Activated CD8-positive, alpha-beta memory T cell treated with anti-CD3 and anti-CD28 coated beads, Interleukin-2, amount 10 ng/mL, durations not matched to agents 7 days and 5 days (primary cell): Measurements from ENCODE around the gene EIF4EBP2. TPM values are rescaled to one million over a fixed set of nuclear protein-coding genes. Genes with fewer than 3 reads are reported as not detected.

ENCODE experiments used
- ATAC-seq: fragments of 150-1000 bp; cut with Tn5 transposase; one replicate; pipeline ENCODE4 v1.10.0; 2021; ENCODE audit warnings: moderate library complexity
- CTCF ChIA-PET: fragments of 350-600 bp; sonication (Branson Sonifier 250); formaldehyde crosslinking; loops from one replicate; lab custom pipeline; 2021; ENCODE audit warnings: antibody characterized with exemption; lab: Charles Lee
- DNase-seq: peaks from one replicate; pipeline ENCODE4 v3.0.0-alpha.2; 2020
- H3K27ac Mint-ChIP-seq: one replicate; pipeline ENCODE4 v1.8.0; 2021; ENCODE audit warnings: mild to moderate bottlenecking, mixed read lengths
- H3K27me3 Mint-ChIP-seq: one replicate; pipeline ENCODE4 v1.8.0; 2021; ENCODE audit warnings: mixed read lengths
- H3K36me3 Mint-ChIP-seq: one replicate; pipeline ENCODE4 v1.8.0; 2021; ENCODE audit warnings: mild to moderate bottlenecking, mixed read lengths
- H3K4me1 Mint-ChIP-seq: one replicate; pipeline ENCODE4 v1.8.0; 2021; ENCODE audit warnings: mixed read lengths
- H3K4me3 Mint-ChIP-seq: one replicate; pipeline ENCODE4 v1.8.0; 2021; ENCODE audit warnings: mild to moderate bottlenecking, moderate library complexity, mixed read lengths
- H3K9me3 Mint-ChIP-seq: one replicate; pipeline ENCODE4 v1.8.0; 2022; ENCODE audit warnings: low read depth, mixed read lengths
- total RNA-seq, 2 experiments: library from RNA; stranded (reverse); gene quantifications; one replicate each; pipeline ENCODE4 v1.2.3, GENCODE V29; 2021

EIF4EBP2 gene
- 10 to 100 TPM; 37.8 to 51.7 TPM for total RNA-seq

- Mint-ChIP-seq H3K9me3 (no peaks in the 10 kb centered on the region), H3K4me3 (peak within 1 kb of the TSS; percentile 95), H3K4me1 (peaks cover 34% of the 10 kb centered on the region), H3K27me3 (no peaks in the 10 kb centered on the region), H3K27ac (peak within 1 kb of the TSS; percentile 90), H3K36me3 (peaks cover 16% of the 10 kb centered on the region)
- ATAC-seq (peak; percentile 93), DNase-seq (peak; percentile 98)
- CTCF ChIA-PET: interaction anchor here (0.8 to 4.5 kb wide), 11 partner anchors 8 to 411 kb away, joined by 3 to 28 read pairs (median 5); partner anchors contain the start of genes LRRC20, SGPL1 and TYSND1
These were observed at the start of gene EIF4EBP2 for GRCh38 chr10:70404036-70404786. Gene EIF4EBP2 (plus strand): TSS chr10:70404145. CDS start chr10:70404402, 257 bp downstream.

- no peak overlapping the region for H3K4me3 Mint-ChIP-seq
- no peaks in the 10 kb centered on the region for H3K9me3 Mint-ChIP-seq
- peak overlapping the region; percentile 97 for H3K27ac Mint-ChIP-seq
- no peaks in the 10 kb centered on the region for H3K27me3 Mint-ChIP-seq
- DNase-seq (no peak), ATAC-seq (no peak)
- H3K4me1 Mint-ChIP-seq: peaks cover 53% of the 10 kb centered on the region
- peaks cover 3% of the 10 kb centered on the region for H3K36me3 Mint-ChIP-seq
- CTCF ChIA-PET: interaction anchor here (0.9 to 19.6 kb wide), 10 partner anchors 9 to 239 kb away, joined by 3 to 512 read pairs (median 9); partner anchors contain the start of genes PPA1 and TYSND1
These were observed 49.4 kb upstream of the EIF4EBP2 start for GRCh38 chr10:70354556-70354955.

GRCh38 chr10:70355051-70356021 is 48.6 kb upstream of the EIF4EBP2 start:
- Mint-ChIP-seq H3K27me3 (no peaks in the 10 kb centered on the region), H3K36me3 (peaks cover 4% of the 10 kb centered on the region), H3K9me3 (no peaks in the 10 kb centered on the region), H3K4me1 (peaks cover 54% of the 10 kb centered on the region), H3K27ac (peak overlapping the region; percentile 97), H3K4me3 (peak overlapping the region; percentile 73)
- ATAC-seq: peak; percentile 84
- DNase-seq: peak; percentile 69
- CTCF ChIA-PET: interaction anchor here (0.9 to 19.6 kb wide), 13 partner anchors 10 to 240 kb away, joined by 3 to 512 read pairs (median 3); partner anchors contain the start of genes PPA1 and TYSND1

- CTCF ChIA-PET: interaction anchor here (4.2 to 19.6 kb wide), 2 partner anchors 85 to 133 kb away, joined by 23 to 512 read pairs; partner anchors contain the start of gene PPA1
- no peak overlapping the region for H3K4me3 Mint-ChIP-seq
- no peaks in the 10 kb centered on the region for H3K9me3 Mint-ChIP-seq
- DNase-seq: no peak
- H3K4me1 Mint-ChIP-seq: peaks cover 64% of the 10 kb centered on the region
- ATAC-seq: peak; percentile 20
- H3K27me3 Mint-ChIP-seq: no peaks in the 10 kb centered on the region
- H3K36me3 Mint-ChIP-seq: peaks cover 4% of the 10 kb centered on the region
- peak overlapping the region; percentile 56 for H3K27ac Mint-ChIP-seq
These were observed 46.4 kb upstream of the EIF4EBP2 start for GRCh38 chr10:70357565-70357964.

- DNase-seq: no peak
- H3K4me1 Mint-ChIP-seq: peaks cover 69% of the 10 kb centered on the region
- peaks cover 4% of the 10 kb centered on the region for H3K36me3 Mint-ChIP-seq
- H3K4me3 Mint-ChIP-seq: no peak overlapping the region
- no peaks in the 10 kb centered on the region for H3K27me3 Mint-ChIP-seq
- peak overlapping the region; percentile 0 for H3K27ac Mint-ChIP-seq
- no peak for ATAC-seq
- CTCF ChIA-PET: interaction anchor here (0.8 to 19.6 kb wide), 5 partner anchors 8 to 134 kb away, joined by 3 to 512 read pairs (median 4); partner anchors contain the start of gene PPA1
- H3K9me3 Mint-ChIP-seq: no peaks in the 10 kb centered on the region
These were observed 45.5 kb upstream of the EIF4EBP2 start for GRCh38 chr10:70358446-70358845.

- H3K4me3 Mint-ChIP-seq: no peak overlapping the region
- H3K9me3 Mint-ChIP-seq: no peaks in the 10 kb centered on the region
- H3K4me1 Mint-ChIP-seq: peaks cover 71% of the 10 kb centered on the region
- H3K27ac Mint-ChIP-seq: no peak overlapping the region
- DNase-seq: no peak
- no peak for ATAC-seq
- peaks cover 4% of the 10 kb centered on the region for H3K36me3 Mint-ChIP-seq
- no peaks in the 10 kb centered on the region for H3K27me3 Mint-ChIP-seq
- CTCF ChIA-PET: interaction anchor here (0.8 to 19.6 kb wide), 5 partner anchors 9 to 135 kb away, joined by 3 to 512 read pairs (median 4); partner anchors contain the start of gene PPA1
These were observed 44.9 kb upstream of the EIF4EBP2 start for GRCh38 chr10:70359017-70359550.

GRCh38 chr10:70360215-70360614 is 43.7 kb upstream of the EIF4EBP2 start:
- peaks cover 7% of the 10 kb centered on the region for H3K36me3 Mint-ChIP-seq
- ATAC-seq (no peak), DNase-seq (no peak)
- H3K9me3 Mint-ChIP-seq: no peaks in the 10 kb centered on the region
- no peak overlapping the region for H3K27ac Mint-ChIP-seq
- no peaks in the 10 kb centered on the region for H3K27me3 Mint-ChIP-seq
- H3K4me1 Mint-ChIP-seq: peaks cover 68% of the 10 kb centered on the region
- CTCF ChIA-PET: interaction anchor here (10.4 to 19.6 kb wide), 2 partner anchors 91 to 136 kb away, joined by 167 to 512 read pairs; partner anchors contain the start of gene PPA1
- H3K4me3 Mint-ChIP-seq: no peak overlapping the region

- no peaks in the 10 kb centered on the region for H3K9me3 Mint-ChIP-seq
- DNase-seq (no peak), ATAC-seq (no peak)
- H3K27me3 Mint-ChIP-seq: no peaks in the 10 kb centered on the region
- peaks cover 49% of the 10 kb centered on the region for H3K4me1 Mint-ChIP-seq
- H3K27ac Mint-ChIP-seq: no peak overlapping the region
- peaks cover 5% of the 10 kb centered on the region for H3K36me3 Mint-ChIP-seq
- CTCF ChIA-PET: interaction anchor here (1.0 to 19.6 kb wide), 7 partner anchors 17 to 216 kb away, joined by 3 to 512 read pairs (median 30); partner anchors contain the start of genes LRRC20, PPA1 and TYSND1
- H3K4me3 Mint-ChIP-seq: no peak overlapping the region
These were observed 41.6 kb upstream of the EIF4EBP2 start for GRCh38 chr10:70362328-70362727.

GRCh38 chr10:70363292-70363691 is 40.7 kb upstream of the EIF4EBP2 start:
- Mint-ChIP-seq H3K36me3 (peaks cover 5% of the 10 kb centered on the region), H3K4me3 (no peak overlapping the region), H3K27ac (peak overlapping the region; percentile 34), H3K27me3 (no peaks in the 10 kb centered on the region), H3K4me1 (peaks cover 39% of the 10 kb centered on the region), H3K9me3 (no peaks in the 10 kb centered on the region)
- DNase-seq (no peak), ATAC-seq (no peak)
- CTCF ChIA-PET: interaction anchor here (1.3 to 19.6 kb wide), 12 partner anchors 9 to 247 kb away, joined by 3 to 512 read pairs (median 18); partner anchors contain the start of genes LRRC20, PPA1, SAR1A and TYSND1

- H3K27ac Mint-ChIP-seq: peak overlapping the region; percentile 74
- CTCF ChIA-PET: interaction anchor here (0.7 to 19.6 kb wide), 45 partner anchors 10 to 412 kb away, joined by 3 to 512 read pairs (median 5); partner anchors contain the start of genes EIF4EBP2, LRRC20, PPA1 and SAR1A
These were observed 39.8 kb upstream of the EIF4EBP2 start for GRCh38 chr10:70363971-70364771.

GRCh38 chr10:70364772-70365091 is 39.2 kb upstream of the EIF4EBP2 start:
- CTCF ChIA-PET: interaction anchor here (0.7 to 19.6 kb wide), 43 partner anchors 9 to 413 kb away, joined by 3 to 512 read pairs (median 5); partner anchors contain the start of genes EIF4EBP2, LRRC20, PPA1 and SAR1A
- ATAC-seq (no peak), DNase-seq (no peak)
- H3K27ac Mint-ChIP-seq: peak overlapping the region; percentile 21
- H3K4me3 Mint-ChIP-seq: peak overlapping the region; percentile 12
- peaks cover 29% of the 10 kb centered on the region for H3K4me1 Mint-ChIP-seq
- peaks cover 2% of the 10 kb centered on the region for H3K36me3 Mint-ChIP-seq
- no peaks in the 10 kb centered on the region for H3K9me3 Mint-ChIP-seq
- no peaks in the 10 kb centered on the region for H3K27me3 Mint-ChIP-seq

More at GRCh38 chr10:70363971-70364771, 39.8 kb upstream of the EIF4EBP2 start:
- Mint-ChIP-seq H3K4me1 (peaks cover 31% of the 10 kb centered on the region), H3K4me3 (peak overlapping the region; percentile 12), H3K27me3 (no peaks in the 10 kb centered on the region), H3K9me3 (no peaks in the 10 kb centered on the region), H3K36me3 (peaks cover 5% of the 10 kb centered on the region)
- DNase-seq: peak; percentile 93
- ATAC-seq: peak; percentile 99
